Endothelial cell of umbilical vein (primary cell): ENCODE measurements around the gene COMMD8. TPM values are rescaled to one million over a fixed set of nuclear protein-coding genes. Genes with fewer than 3 reads are reported as not detected.

ENCODE experiments used
- BruUV-seq: library from RNA; stranded (reverse); fragments of 400-500 nt; replicated peaks from 2 replicates; lab custom pipeline; 2021; lab: Mats Ljungman, UMichigan
- CTCF ChIA-PET: fragments of 300-600, 350-600 bp; sonication (Branson Sonifier 250); formaldehyde crosslinking; loops from one replicate; lab custom pipeline; 2021; ENCODE audit warnings: antibody characterized with exemption, inconsistent platforms; lab: Charles Lee
- POLR2A ChIA-PET: fragments of 300-600, 350-600 bp; sonication (Branson Sonifier 250); formaldehyde crosslinking; loops from one replicate; lab custom pipeline; 2021; ENCODE audit warnings: antibody characterized with exemption, inconsistent platforms; lab: Charles Lee
- DNase-seq: peaks from one replicate; pipeline ENCODE4 v3.0.0-alpha.2; 2011; ENCODE audit warnings: low read depth, low spot score
- FAIRE-seq: peaks from 2 replicates; lab custom pipeline; 2011; peaks lifted over from hg19 to GRCh38; lab: Jason Lieb, UNC
- H2AFZ ChIP-seq: 2 replicates; pipeline ENCODE4 v1.6.0; 2012; ENCODE audit warnings: low read depth, low read length, control low read depth, inconsistent platforms
- H3K27ac ChIP-seq: 2 replicates; pipeline ENCODE4 v1.5.1; 2011; ENCODE audit warnings: low read depth, mild to moderate bottlenecking, control low read depth, low read length, moderate library complexity; ENCODE audit not compliant: insufficient read depth
- H3K27me3 ChIP-seq, 2 experiments: 2 replicates each; pipeline versions ENCODE4 v1.6.0 to v1.6.1; 2011; ENCODE audit warnings: low read length in 2 of 2, mixed read lengths in 1 of 2; ENCODE audit not compliant: control insufficient read depth in 2 of 2, insufficient read depth in 2 of 2
- H3K36me3 ChIP-seq, 2 experiments: 2 replicates in 1 of 2; 3 replicates in 1 of 2; pipeline ENCODE4 v1.5.1; 2011; ENCODE audit warnings: low read length in 2 of 2, mild to moderate bottlenecking in 1 of 2, moderate library complexity in 1 of 2; ENCODE audit not compliant: control insufficient read depth in 2 of 2, insufficient read depth in 2 of 2; ENCODE audit errors: extremely low read depth in 1 of 2
- H3K4me1 ChIP-seq: 3 replicates; pipeline ENCODE4 v1.5.1; 2011; ENCODE audit warnings: mild to moderate bottlenecking, low read length; ENCODE audit not compliant: control insufficient read depth, insufficient read depth; ENCODE audit errors: extremely low read depth
- H3K4me2 ChIP-seq: 2 replicates; pipeline ENCODE4 v1.6.1; 2011; ENCODE audit warnings: low read length, control low read depth, mixed read lengths; ENCODE audit not compliant: insufficient read depth
- H3K4me3 ChIP-seq, 3 experiments: fragments of 200-600 bp in 1 of 3; sonication (generic), shearing (Covaris generic) in 1 of 3; replicated peaks in 1 of 3; 2 replicates each; pipeline ENCODE4 v1.5.1; 2011 to 2016; ENCODE audit warnings: control low read depth in 3 of 3, low read length in 3 of 3, mild to moderate bottlenecking in 2 of 3, inconsistent platforms in 1 of 3, low read depth in 1 of 3, moderate library complexity in 1 of 3; ENCODE audit not compliant: insufficient read depth in 1 of 3
- H3K79me2 ChIP-seq: 2 replicates; pipeline ENCODE4 v1.6.0; 2012; ENCODE audit warnings: low read length, inconsistent platforms; ENCODE audit not compliant: control insufficient read depth, insufficient read depth
- H3K9ac ChIP-seq: replicated peaks from 2 replicates; pipeline ENCODE3; 2011; ENCODE audit warnings: low read length, control low read depth; ENCODE audit not compliant: insufficient read depth; ENCODE audit errors: extremely low read depth
- H3K9me1 ChIP-seq: replicated peaks from 3 replicates; pipeline ENCODE4 v1.6.0; 2011; ENCODE audit warnings: mild to moderate bottlenecking, low read length; ENCODE audit not compliant: control insufficient read depth, insufficient read depth; ENCODE audit errors: extremely low read depth
- H3K9me3 ChIP-seq: replicated peaks from 2 replicates; pipeline ENCODE4 v1.5.1; 2012; ENCODE audit warnings: low read length, inconsistent platforms; ENCODE audit not compliant: control insufficient read depth, insufficient read depth
- H4K20me1 ChIP-seq: replicated peaks from 2 replicates; pipeline ENCODE3; 2011; ENCODE audit warnings: mild to moderate bottlenecking, low read length; ENCODE audit not compliant: control insufficient read depth, insufficient read depth; ENCODE audit errors: extremely low read depth
- CTCF ChIP-seq, 2 donors: IDR thresholded peaks; 1 replicate in 1 of 2; 2 replicates in 1 of 2; pipeline ENCODE4 v1.5.1; 2011; ENCODE audit warnings: low read length in 2 of 2, mild to moderate bottlenecking in 2 of 2, moderate library complexity in 2 of 2, control low read depth in 1 of 2, inconsistent platforms in 1 of 2, low read depth in 1 of 2; ENCODE audit not compliant: insufficient read depth in 1 of 2; ENCODE audit errors: extremely low read depth in 1 of 2
- EZH2 ChIP-seq: IDR thresholded peaks from 2 replicates; pipeline ENCODE4 v1.6.1; 2012; ENCODE audit warnings: borderline replicate concordance, low read depth, mild to moderate bottlenecking, moderate library complexity, low read length, inconsistent platforms; ENCODE audit not compliant: severe bottlenecking
- FOS ChIP-seq: IDR thresholded peaks from 2 replicates; pipeline ENCODE4 v1.6.1; 2011; ENCODE audit warnings: mild to moderate bottlenecking, low read length, moderate library complexity, borderline replicate concordance; ENCODE audit not compliant: insufficient read depth
- GATA2 ChIP-seq: IDR thresholded peaks from 2 replicates; pipeline ENCODE4 v1.7.0; 2011; ENCODE audit warnings: low read depth, mild to moderate bottlenecking, moderate library complexity, mixed read lengths, low read length; ENCODE audit not compliant: insufficient read length, insufficient read depth
- JUN ChIP-seq: IDR thresholded peaks from 2 replicates; pipeline ENCODE4 v1.6.1; 2011; ENCODE audit warnings: borderline replicate concordance, low read depth; ENCODE audit not compliant: insufficient read length, insufficient read depth
- MAX ChIP-seq: IDR thresholded peaks from 2 replicates; pipeline ENCODE4 v1.6.1; 2011; ENCODE audit not compliant: insufficient read depth, insufficient read length
- MYC ChIP-seq: IDR thresholded peaks from one replicate; pipeline ENCODE4 v1.6.1; 2011; ENCODE audit warnings: mild to moderate bottlenecking, low read depth, low read length
- POLR2A ChIP-seq: IDR thresholded peaks from 2 replicates; pipeline ENCODE4 v1.6.1; 2012; ENCODE audit warnings: low read depth, mild to moderate bottlenecking, control low read depth, low read length
- POLR2AphosphoS5 ChIP-seq: IDR thresholded peaks from 2 replicates; pipeline ENCODE4 v1.6.1; 2012; ENCODE audit warnings: low read depth, mild to moderate bottlenecking, control low read depth, low read length, moderate library complexity; ENCODE audit not compliant: insufficient read depth
- dilution Hi-C: fragments of 300-500 bp; cut with MboI; formaldehyde crosslinking; loops from one replicate; pipeline ENCODE4 v1.15.0; 2019; ENCODE audit warnings: low sequenced_read_pairs; ENCODE audit not compliant: extremely low pct_ligation_motif_present
- intact Hi-C: fragments of 100-400 bp; cut with micrococcal nuclease; formaldehyde crosslinking; loops from one replicate; pipeline ENCODE4 v1.10.0; 2022
- polyA plus RNA-seq, 4 experiments: library from polyadenylated mRNA; depleted of rRNA in 3 of 4; stranded (reverse) in 3 of 4; unstranded in 1 of 4; fragments of >200 nt; gene quantifications; 2 replicates each; pipeline versions ENCODE4 v1.2.1 to v1.2.3, GENCODE V29; 2011 to 2012; ENCODE audit warnings: missing spikeins in 1 of 4
- total RNA-seq: library from RNA; stranded (reverse); gene quantifications from 2 replicates; pipeline ENCODE4 v1.2.3, GENCODE V29; 2021

COMMD8 gene
- total and polyA plus RNA-seq, 2 donors (not counting 3 experiments of a cell fraction or from before 2014, with no cell fraction given) = 4.9 to 22.3 TPM

GRCh38 chr4:47482326-47482725 lies 18.8 kb upstream of the COMMD8 start:
- no peak for FAIRE-seq
- H3K9me3 ChIP-seq = no peaks in the 10 kb centered on the region
- no peak overlapping the region for H3K4me2 ChIP-seq
- no TSS peak for BruUV-seq
- H3K27me3 ChIP-seq = no peaks in the 10 kb centered on the region
- no peaks in the 10 kb centered on the region for H3K4me1 ChIP-seq
- H3K9ac ChIP-seq = no peak overlapping the region
- H3K36me3 ChIP-seq = no peaks in the 10 kb centered on the region
- H3K4me3 ChIP-seq = no peak overlapping the region
- POLR2A ChIA-PET = no interaction called here
- CTCF ChIA-PET = interaction anchor here (1.7 to 4.5 kb wide), 4 partner anchors 10 to 82 kb away, joined by 6 to 18 read pairs (median 11); partner anchors contain the start of gene COMMD8
- no peaks in the 10 kb centered on the region for H4K20me1 ChIP-seq
- TF ChIP-seq JUN = no peak
- peak; percentile 42 for TF ChIP-seq FOS
- H2AFZ ChIP-seq = no peak overlapping the region
- no peaks in the 10 kb centered on the region for H3K9me1 ChIP-seq
- dilution Hi-C loops = no loop called here
- no peak overlapping the region for H3K27ac ChIP-seq
- intact Hi-C loops = loop anchor here (10.0 kb wide), 1 partner anchor 352 kb away; the partner anchor contains the start of gene CORIN
- no peaks in the 10 kb centered on the region for H3K79me2 ChIP-seq
- DNase-seq = peak; percentile 32

- no TSS peak for BruUV-seq
- FAIRE-seq = no peak
Measured at GRCh38 chr4:47478804-47479203, 15.3 kb upstream of the COMMD8 start.

More at GRCh38 chr4:47478804-47479203, 15.3 kb upstream of the COMMD8 start:
- POLR2A ChIA-PET = no interaction called here
- H3K79me2 ChIP-seq = no peaks in the 10 kb centered on the region
- no peaks in the 10 kb centered on the region for H3K4me1 ChIP-seq
- H2AFZ ChIP-seq = no peak overlapping the region
- no peak overlapping the region for H3K4me2 ChIP-seq
- dilution Hi-C loops = no loop called here
- H3K27me3 ChIP-seq = no peaks in the 10 kb centered on the region
- H4K20me1 ChIP-seq = no peaks in the 10 kb centered on the region
- no peak overlapping the region for H3K9ac ChIP-seq
- no peaks in the 10 kb centered on the region for H3K9me1 ChIP-seq
- CTCF ChIA-PET = interaction anchor here (2.6 kb wide), 1 partner anchor 15 kb away, joined by 11 read pairs; the partner anchor contains the start of gene COMMD8
- TF ChIP-seq EZH2 (no peak), MYC (no peak), CTCF (IDR thresholded peaks at IDR 0.05; ENCODE audit: extremely low read depth in 1 of 2, insufficient read depth in 1 of 2, low read depth in 1 of 2, low read length in 2 of 2) (no peak), GATA2 (no peak), POLR2AphosphoS5 (no peak), FOS (no peak), JUN (no peak), POLR2A (no peak), MAX (no peak)
- no peak for DNase-seq
- H3K4me3 ChIP-seq = no peak overlapping the region
- intact Hi-C loops = no loop called here
- no peak overlapping the region for H3K27ac ChIP-seq
- no peaks in the 10 kb centered on the region for H3K36me3 ChIP-seq
- no peaks in the 10 kb centered on the region for H3K9me3 ChIP-seq
